ENCODE data around the gene APOC1.
"Not testable (repeated sequence)": the region's sequence is repeated elsewhere in the genome, so short reads cannot be mapped to it uniquely, and the experiment has no call there.

Gene APOC1

GRCh38 chr19:44883922-44884321, 30.5 kb upstream of the APOC1 start:
- H3K4me3 ChIP-seq (ENCODE audit: low read depth, low read length), result no peak overlapping the region
- no peak for DNase-seq (ENCODE audit: low read depth)
- TF ChIP-seq CTCF (IDR thresholded peaks at IDR 0.05; ENCODE audit: low read depth, low read length, missing control alignments), result no peak

- TF ChIP-seq CTCF (IDR thresholded peaks at IDR 0.05; ENCODE audit: low read depth, low read length, missing control alignments), result no peak
- H3K4me3 ChIP-seq (ENCODE audit: low read depth, low read length), result no peak overlapping the region
- DNase-seq (ENCODE audit: low read depth), result no peak
These were observed 29.8 kb upstream of the APOC1 start for GRCh38 chr19:44884566-44884965.

- no peak overlapping the region for H3K4me3 ChIP-seq (ENCODE audit: low read depth, low read length)
- no peak for TF ChIP-seq CTCF (IDR thresholded peaks at IDR 0.05; ENCODE audit: low read depth, low read length, missing control alignments)
- no peak for DNase-seq (ENCODE audit: low read depth)
These were observed 28.3 kb upstream of the APOC1 start for GRCh38 chr19:44886141-44886540.

- no peak for TF ChIP-seq CTCF (IDR thresholded peaks at IDR 0.05; ENCODE audit: low read depth, low read length, missing control alignments)
- DNase-seq (ENCODE audit: low read depth), result no peak
- H3K4me3 ChIP-seq (ENCODE audit: low read depth, low read length), result no peak overlapping the region
These were observed 26.8 kb upstream of the APOC1 start for GRCh38 chr19:44887648-44888047.

- H3K4me3 ChIP-seq (ENCODE audit: low read depth, low read length); DNase-seq (ENCODE audit: low read depth): not testable (repeated sequence)
These were observed 26.1 kb upstream of the APOC1 start for GRCh38 chr19:44888335-44888734.

- DNase-seq (ENCODE audit: low read depth), result no peak
- TF ChIP-seq CTCF (IDR thresholded peaks at IDR 0.05; ENCODE audit: low read depth, low read length, missing control alignments), result no peak
- peak overlapping the region; percentile 65 for H3K4me3 ChIP-seq (ENCODE audit: low read depth, low read length)
These were observed 24.5 kb upstream of the APOC1 start for GRCh38 chr19:44889830-44890365.

GRCh38 chr19:44890366-44891015, 23.9 kb upstream of the APOC1 start:
- TF ChIP-seq CTCF (IDR thresholded peaks at IDR 0.05; ENCODE audit: low read depth, low read length, missing control alignments), result no peak
- peak overlapping the region; percentile 65 for H3K4me3 ChIP-seq (ENCODE audit: low read depth, low read length)
- peak; percentile 100 for DNase-seq (ENCODE audit: low read depth)

Data from GM12864 (cell line).